ENCODE results near the gene STK11IP. TPM values are rescaled to one million over a fixed set of nuclear protein-coding genes. Genes with fewer than 3 reads are reported as not detected.

STK11IP gene
- total RNA-seq, 2 donors from 2014 or later, result 20.0 to 25.3 TPM

GRCh38 chr2:219605607-219605954 lies 7.9 kb downstream of the STK11IP start:
- no peaks in the 10 kb centered on the region for H3K4me1 ChIP-seq (ENCODE audit: control insufficient read depth in 1 of 2, low read depth in 2 of 2)
- H3K4me3 ChIP-seq, result no peak overlapping the region
- no peak for DNase-seq (ENCODE audit: low spot score)
- ATAC-seq (ENCODE audit: insufficient number of reproducible peaks, low FRiP score, low read depth), result no peak
- TF ChIP-seq CTCF (IDR thresholded peaks at IDR 0.05), result no peak
- H3K9me3 ChIP-seq, result no peaks in the 10 kb centered on the region
- H3K27me3 ChIP-seq (replicated peaks; ENCODE audit: insufficient read depth), result no peaks in the 10 kb centered on the region
- H3K27ac ChIP-seq, result no peak overlapping the region
- peaks cover 43% of the 10 kb centered on the region for H3K36me3 ChIP-seq

- TF ChIP-seq CTCF (IDR thresholded peaks at IDR 0.05), result no peak
- Histone ChIP-seq H3K4me1 (ENCODE audit: control insufficient read depth in 1 of 2, low read depth in 2 of 2) (no peaks in the 10 kb centered on the region), H3K4me3 (no peak overlapping the region), H3K27me3 (replicated peaks; ENCODE audit: insufficient read depth) (no peaks in the 10 kb centered on the region), H3K27ac (no peak overlapping the region), H3K36me3 (peaks cover 55% of the 10 kb centered on the region), H3K9me3 (no peaks in the 10 kb centered on the region)
- ATAC-seq (ENCODE audit: insufficient number of reproducible peaks, low FRiP score, low read depth), result no peak
- no peak for DNase-seq (ENCODE audit: low spot score)
These were observed 10.3 kb downstream of the STK11IP start for GRCh38 chr2:219607931-219608330.

- ATAC-seq (ENCODE audit: insufficient number of reproducible peaks, low FRiP score, low read depth) (no peak), DNase-seq (ENCODE audit: low spot score) (no peak)
- no peaks in the 10 kb centered on the region for H3K4me1 ChIP-seq (ENCODE audit: control insufficient read depth in 1 of 2, low read depth in 2 of 2)
- H3K9me3 ChIP-seq, result no peaks in the 10 kb centered on the region
- no peak overlapping the region for H3K27ac ChIP-seq
- no peak for TF ChIP-seq CTCF (IDR thresholded peaks at IDR 0.05)
- H3K27me3 ChIP-seq (replicated peaks; ENCODE audit: insufficient read depth), result no peaks in the 10 kb centered on the region
- H3K36me3 ChIP-seq, result peaks cover 53% of the 10 kb centered on the region
- no peak overlapping the region for H3K4me3 ChIP-seq
These were observed 10.8 kb downstream of the STK11IP start for GRCh38 chr2:219608399-219608964.

GRCh38 chr2:219609149-219609750 lies 11.6 kb downstream of the STK11IP start:
- Histone ChIP-seq H3K27me3 (replicated peaks; ENCODE audit: insufficient read depth) (no peaks in the 10 kb centered on the region), H3K4me3 (no peak overlapping the region), H3K9me3 (no peaks in the 10 kb centered on the region), H3K36me3 (peaks cover 49% of the 10 kb centered on the region), H3K27ac (no peak overlapping the region), H3K4me1 (ENCODE audit: control insufficient read depth in 1 of 2, low read depth in 2 of 2) (no peaks in the 10 kb centered on the region)
- no peak for DNase-seq (ENCODE audit: low spot score)
- TF ChIP-seq CTCF (IDR thresholded peaks at IDR 0.05), result no peak
- ATAC-seq (ENCODE audit: insufficient number of reproducible peaks, low FRiP score, low read depth), result no peak

DNA sequence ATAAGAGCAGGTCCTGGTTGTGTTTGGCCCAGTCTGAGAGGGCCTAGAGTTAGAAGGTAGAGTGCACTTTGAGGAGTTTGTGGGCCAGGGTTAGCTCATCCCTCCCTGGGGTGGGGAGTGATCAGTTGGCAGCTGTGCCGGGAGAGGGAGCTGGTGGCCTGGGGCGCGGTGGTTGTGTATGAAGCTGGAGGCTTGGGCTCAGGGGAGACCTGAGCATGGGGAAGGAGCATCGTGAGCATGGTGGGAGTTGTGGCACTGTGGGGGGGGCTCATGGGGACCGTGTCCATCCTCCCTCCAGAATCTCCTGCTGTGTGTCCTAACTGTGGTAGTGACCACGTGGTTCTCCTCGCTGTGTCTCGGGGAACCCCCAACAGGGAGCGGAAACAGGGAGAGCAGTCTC lies 13.6 kb downstream of the STK11IP start:
- no peak overlapping the region for H3K27ac ChIP-seq
- H3K27me3 ChIP-seq (replicated peaks; ENCODE audit: insufficient read depth), result no peaks in the 10 kb centered on the region
- H3K36me3 ChIP-seq, result peaks cover 51% of the 10 kb centered on the region
- TF ChIP-seq CTCF (IDR thresholded peaks at IDR 0.05), result no peak
- no peaks in the 10 kb centered on the region for H3K9me3 ChIP-seq
- no peak for ATAC-seq (ENCODE audit: insufficient number of reproducible peaks, low FRiP score, low read depth)
- no peak overlapping the region for H3K4me3 ChIP-seq
- H3K4me1 ChIP-seq (ENCODE audit: control insufficient read depth in 1 of 2, low read depth in 2 of 2), result no peaks in the 10 kb centered on the region
- no peak for DNase-seq (ENCODE audit: low spot score)

All from thoracic aorta (tissue), 2 donors.